HFFc6 (cell line): ENCODE data around the gene WNK2. TPM values are rescaled to one million over a fixed set of nuclear protein-coding genes. Genes with fewer than 3 reads are reported as not detected.

ENCODE experiments used
- DNase-seq: peaks from one replicate; pipeline ENCODE4 v3.0.0-alpha.2; 2018
- H3K27ac Mint-ChIP-seq: 2 replicates; pipeline ENCODE4 v1.8.0; 2020; ENCODE audit warnings: mild to moderate bottlenecking, mixed read lengths
- H3K27me3 Mint-ChIP-seq: 2 replicates; pipeline ENCODE4 v1.8.0; 2021; ENCODE audit warnings: mild to moderate bottlenecking, moderate library complexity, mixed read lengths; ENCODE audit not compliant: insufficient read depth
- H3K36me3 Mint-ChIP-seq: 2 replicates; pipeline ENCODE4 v1.8.0; 2021; ENCODE audit warnings: low read depth, mixed read lengths
- H3K4me1 Mint-ChIP-seq: 2 replicates; pipeline ENCODE4 v1.8.0; 2020; ENCODE audit warnings: low read depth, mixed read lengths
- H3K4me3 Mint-ChIP-seq: 2 replicates; pipeline ENCODE4 v1.8.0; 2020; ENCODE audit warnings: mild to moderate bottlenecking, moderate library complexity, mixed read lengths
- H3K9me3 Mint-ChIP-seq: 2 replicates; pipeline ENCODE4 v1.8.0; 2020; ENCODE audit warnings: mild to moderate bottlenecking, mixed read lengths
- total RNA-seq, 6 experiments: library from RNA; stranded (reverse); fragmentation: NEBNext Ultra II Directional; extraction: Animal tissue kit (Norgen Biotek cat#: 25700); gene quantifications; 2 replicates in 1 of 6; 3 replicates in 5 of 6; pipeline ENCODE4 v1.2.3, GENCODE V29; 2021
- TF ChIP-seq, protein P1 (sequence below): fragments of 200-600 bp; sonication (generic); IDR thresholded peaks from 2 replicates; pipeline ENCODE4 v1.5.0; 2021; ENCODE audit warnings: antibody characterized with exemption, mild to moderate bottlenecking

The WNK2 gene
- total RNA-seq, 6 experiments from 2014 or later = not detected

DNA sequence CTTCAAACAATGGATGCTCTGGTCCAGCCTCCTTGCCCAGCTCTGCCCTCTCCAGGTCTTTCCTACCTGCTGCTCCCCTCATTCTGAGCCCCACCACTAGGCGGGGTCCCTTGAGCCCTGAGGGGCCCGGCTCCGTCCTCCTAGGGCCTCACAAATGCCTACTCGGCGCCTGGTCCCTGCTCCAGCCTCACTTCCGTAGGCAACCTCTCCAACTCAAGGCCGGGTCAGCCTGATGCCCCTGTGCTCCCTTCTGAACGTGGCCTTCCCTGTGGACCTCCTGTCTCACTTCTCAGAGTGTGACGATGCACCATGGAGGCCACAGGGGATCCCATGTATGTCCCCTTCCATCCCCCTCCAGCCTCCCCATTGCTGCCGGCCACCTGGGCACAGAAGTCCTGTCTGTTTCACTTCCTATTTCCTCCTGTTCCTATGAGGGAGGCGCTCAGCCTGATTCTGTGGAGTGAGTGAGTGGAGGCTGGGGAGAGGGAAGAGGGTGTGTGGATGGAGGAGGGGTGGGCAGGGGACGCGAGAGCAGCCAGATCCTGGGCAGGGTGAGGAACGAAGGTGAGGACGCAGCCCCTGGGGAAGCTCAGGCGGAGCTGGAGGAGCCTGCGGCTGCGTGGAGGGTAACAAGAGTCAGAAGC is 140.4 kb downstream of the WNK2 start:
- H3K9me3 Mint-ChIP-seq = no peaks in the 10 kb centered on the region
- TF ChIP-seq, protein P1, sequence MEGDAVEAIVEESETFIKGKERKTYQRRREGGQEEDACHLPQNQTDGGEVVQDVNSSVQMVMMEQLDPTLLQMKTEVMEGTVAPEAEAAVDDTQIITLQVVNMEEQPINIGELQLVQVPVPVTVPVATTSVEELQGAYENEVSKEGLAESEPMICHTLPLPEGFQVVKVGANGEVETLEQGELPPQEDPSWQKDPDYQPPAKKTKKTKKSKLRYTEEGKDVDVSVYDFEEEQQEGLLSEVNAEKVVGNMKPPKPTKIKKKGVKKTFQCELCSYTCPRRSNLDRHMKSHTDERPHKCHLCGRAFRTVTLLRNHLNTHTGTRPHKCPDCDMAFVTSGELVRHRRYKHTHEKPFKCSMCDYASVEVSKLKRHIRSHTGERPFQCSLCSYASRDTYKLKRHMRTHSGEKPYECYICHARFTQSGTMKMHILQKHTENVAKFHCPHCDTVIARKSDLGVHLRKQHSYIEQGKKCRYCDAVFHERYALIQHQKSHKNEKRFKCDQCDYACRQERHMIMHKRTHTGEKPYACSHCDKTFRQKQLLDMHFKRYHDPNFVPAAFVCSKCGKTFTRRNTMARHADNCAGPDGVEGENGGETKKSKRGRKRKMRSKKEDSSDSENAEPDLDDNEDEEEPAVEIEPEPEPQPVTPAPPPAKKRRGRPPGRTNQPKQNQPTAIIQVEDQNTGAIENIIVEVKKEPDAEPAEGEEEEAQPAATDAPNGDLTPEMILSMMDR = no peak

DNA sequence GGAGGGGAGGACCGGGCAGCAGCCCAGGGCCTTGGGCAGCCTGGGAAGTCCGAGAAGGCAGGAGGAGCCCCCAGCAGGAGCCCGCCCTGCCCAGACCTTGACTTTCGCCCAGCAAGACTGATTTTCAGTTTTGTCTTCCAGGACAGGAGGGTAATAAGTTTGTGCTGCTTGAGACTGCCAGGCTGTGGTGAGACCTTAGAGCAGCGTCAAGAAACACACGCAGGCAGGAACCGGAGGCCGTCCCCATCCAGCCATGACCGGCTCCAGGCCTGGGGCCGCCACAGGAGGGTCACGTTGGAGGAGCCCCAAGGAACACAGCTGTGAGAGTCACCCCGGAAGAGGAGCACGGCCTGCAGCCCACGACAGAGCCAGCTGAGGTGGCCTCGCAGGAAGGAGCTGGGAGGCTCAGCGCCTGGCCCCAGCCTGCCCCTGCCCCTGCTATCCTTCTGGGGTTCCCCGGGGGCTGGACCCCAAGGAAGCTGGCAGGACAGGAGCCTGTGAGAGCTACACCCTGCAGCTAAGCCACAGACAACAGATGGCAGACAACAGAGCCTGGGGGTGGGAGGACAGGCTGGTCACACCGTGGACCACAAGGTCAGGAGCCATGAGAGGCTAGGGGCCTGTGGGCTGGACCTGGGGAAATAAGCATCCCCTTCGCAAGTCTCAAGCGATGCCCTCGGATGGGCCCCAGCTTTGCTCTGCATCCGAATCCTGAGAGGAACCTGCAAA is 141.5 kb downstream of the WNK2 start:
- no peak overlapping the region for H3K4me3 Mint-ChIP-seq
- no peaks in the 10 kb centered on the region for H3K36me3 Mint-ChIP-seq
- H3K9me3 Mint-ChIP-seq = no peaks in the 10 kb centered on the region
- TF ChIP-seq, protein P1 = no peak
- no peaks in the 10 kb centered on the region for H3K4me1 Mint-ChIP-seq
- peaks cover 30% of the 10 kb centered on the region for H3K27me3 Mint-ChIP-seq
- no peak for DNase-seq
- H3K27ac Mint-ChIP-seq = no peak overlapping the region

More for the DNA sequence above, 140.4 kb downstream of the WNK2 start:
- H3K27ac Mint-ChIP-seq = no peak overlapping the region
- H3K27me3 Mint-ChIP-seq = peaks cover 30% of the 10 kb centered on the region
- no peaks in the 10 kb centered on the region for H3K36me3 Mint-ChIP-seq
- no peaks in the 10 kb centered on the region for H3K4me1 Mint-ChIP-seq
- no peak overlapping the region for H3K4me3 Mint-ChIP-seq
- DNase-seq = no peak

DNA sequence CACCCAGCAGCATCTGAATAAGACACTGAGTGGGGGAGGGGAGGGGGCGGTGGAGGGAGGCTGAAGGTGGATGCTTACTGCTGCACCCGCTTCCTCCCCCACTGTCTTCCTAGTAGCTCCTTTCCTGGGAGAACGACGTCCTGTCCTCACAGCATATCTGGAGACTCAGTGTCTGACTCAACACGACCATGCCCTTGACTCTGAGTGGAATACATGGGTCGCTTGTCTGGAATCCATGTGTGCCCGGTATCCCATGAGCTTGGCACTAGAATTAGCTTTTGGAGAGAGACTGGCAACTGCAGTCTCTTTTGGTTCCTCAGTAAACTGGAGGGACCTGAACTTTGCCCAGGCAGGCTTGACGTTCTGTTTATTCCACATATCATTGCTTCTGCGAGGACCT is 142.1 kb downstream of the WNK2 start:
- H3K36me3 Mint-ChIP-seq = no peaks in the 10 kb centered on the region
- no peaks in the 10 kb centered on the region for H3K4me1 Mint-ChIP-seq
- no peak for DNase-seq
- no peak overlapping the region for H3K27ac Mint-ChIP-seq
- H3K9me3 Mint-ChIP-seq = no peaks in the 10 kb centered on the region
- TF ChIP-seq, protein P1 = no peak
- H3K27me3 Mint-ChIP-seq = peaks cover 32% of the 10 kb centered on the region
- H3K4me3 Mint-ChIP-seq = no peak overlapping the region

DNA sequence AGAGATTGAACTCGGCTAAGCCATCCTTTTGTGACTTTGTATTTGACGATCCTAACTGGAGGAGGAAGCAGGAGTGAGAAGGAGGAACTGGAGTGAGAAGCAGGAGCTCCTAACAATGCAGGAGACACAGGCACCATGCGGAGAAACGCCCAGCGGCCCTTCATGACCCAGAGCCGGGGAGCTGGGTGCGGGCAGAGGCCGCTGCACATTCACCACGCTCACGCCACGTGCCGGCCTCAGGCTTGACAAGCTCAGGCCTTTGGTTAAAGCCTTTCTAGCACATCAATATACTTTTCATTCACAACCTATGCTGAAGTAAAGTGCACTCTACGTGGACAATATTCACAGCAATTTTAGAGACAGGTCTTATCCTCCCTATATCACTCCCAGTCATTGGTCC is 142.7 kb downstream of the WNK2 start:
- no peaks in the 10 kb centered on the region for H3K9me3 Mint-ChIP-seq

DNA sequence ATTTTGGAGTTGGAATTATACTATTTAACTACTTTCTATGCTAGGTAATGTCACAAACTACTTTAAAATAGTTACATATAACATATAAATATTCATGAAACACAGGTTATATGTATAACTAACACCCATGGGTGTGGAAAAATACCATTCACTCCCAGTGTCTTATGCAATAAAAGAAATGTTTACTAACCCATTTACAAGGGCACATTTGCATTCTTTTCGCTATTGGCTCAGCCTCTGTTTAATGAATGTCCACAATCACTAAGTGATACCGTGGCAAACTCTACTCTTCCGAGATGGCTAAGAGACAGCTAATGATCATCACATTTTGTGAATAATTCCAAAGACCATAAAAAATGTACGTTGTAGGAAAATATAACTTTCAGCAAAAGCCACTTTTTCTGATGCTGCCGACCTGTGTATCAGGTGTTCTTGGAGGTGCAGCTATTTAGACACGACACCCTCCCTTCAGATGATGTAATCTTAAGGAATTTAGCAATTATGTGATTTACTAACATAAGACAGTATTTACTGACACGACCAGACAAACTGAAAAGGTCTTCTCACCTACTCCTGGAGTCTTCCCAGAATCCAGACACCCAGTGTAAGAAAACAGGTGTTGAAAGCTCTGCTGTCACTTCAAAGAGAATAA is 145.8 kb downstream of the WNK2 start:
- Mint-ChIP-seq H3K4me1 (no peaks in the 10 kb centered on the region), H3K4me3 (no peak overlapping the region), H3K9me3 (no peaks in the 10 kb centered on the region), H3K27ac (no peak overlapping the region), H3K27me3 (peaks cover 19% of the 10 kb centered on the region), H3K36me3 (no peaks in the 10 kb centered on the region)
- no peak for DNase-seq
- TF ChIP-seq, protein P1 = no peak

More for the DNA sequence above, 142.7 kb downstream of the WNK2 start:
- TF ChIP-seq, protein P1 = no peak
- no peak overlapping the region for H3K27ac Mint-ChIP-seq
- no peak overlapping the region for H3K4me3 Mint-ChIP-seq
- no peaks in the 10 kb centered on the region for H3K4me1 Mint-ChIP-seq
- peaks cover 31% of the 10 kb centered on the region for H3K27me3 Mint-ChIP-seq
- H3K36me3 Mint-ChIP-seq = no peaks in the 10 kb centered on the region
- DNase-seq = no peak
